Suprapubic skin (tissue), 4 donors: ENCODE results near the gene SGCE. TPM values are rescaled to one million over a fixed set of nuclear protein-coding genes. Genes with fewer than 3 reads are reported as not detected.

Source experiments
- DNase-seq, 2 donors: peaks; one replicate each; pipeline ENCODE4 v3.0.0-alpha.2; 2019; ENCODE audit warnings: low spot score in 2 of 2
- H3K27ac ChIP-seq: fragments of 200-600 bp; sonication (generic); one replicate; pipeline ENCODE4 v1.5.1; 2019
- H3K27me3 ChIP-seq: fragments of 200-600 bp; sonication (generic); one replicate; pipeline ENCODE4 v1.5.1; 2019
- H3K36me3 ChIP-seq: fragments of 200-600 bp; sonication (generic); one replicate; pipeline ENCODE4 v1.5.1; 2019
- H3K4me1 ChIP-seq: fragments of 200-600 bp; sonication (generic); one replicate; pipeline ENCODE4 v1.5.1; 2019
- H3K4me3 ChIP-seq: fragments of 200-600 bp; sonication (generic); one replicate; pipeline ENCODE4 v1.5.1; 2019; ENCODE audit warnings: mild to moderate bottlenecking
- H3K9me3 ChIP-seq: fragments of 200-600 bp; sonication (generic); one replicate; pipeline ENCODE4 v1.5.1; 2019
- EP300 ChIP-seq: sonication (generic); formaldehyde crosslinking; IDR thresholded peaks from one replicate; pipeline ENCODE4 v1.6.1; 2017; ENCODE audit warnings: antibody characterized with exemption
- POLR2A ChIP-seq, 2 donors: fragments of 450-650 bp; IDR thresholded peaks; one replicate each; pipeline ENCODE4 v1.6.1; 2017; ENCODE audit warnings: antibody characterized with exemption in 2 of 2, mild to moderate bottlenecking in 2 of 2, moderate library complexity in 2 of 2
- POLR2AphosphoS5 ChIP-seq, 3 donors: sonication (generic); formaldehyde crosslinking; IDR thresholded peaks; one replicate each; pipeline ENCODE4 v1.6.1; 2017; ENCODE audit warnings: antibody characterized with exemption in 3 of 3
- WGBS: methylation state at CpG from one replicate; pipeline ENCODE4 v1.1.5; 2018; 5-methylcytosine and 5-hydroxymethylcytosine counted together
- total RNA-seq, 4 donors: library from RNA; depleted of rRNA; stranded (reverse); fragments of >200 nt; gene quantifications; one replicate each; pipeline ENCODE4 v1.1.0, GENCODE V29; 2016
- TF ChIP-seq, protein P1 (sequence below), 2 donors: fragments of 200-600 bp in 1 of 2; fragments of 450-650 bp in 1 of 2; sonication (generic) in 1 of 2; IDR thresholded peaks; one replicate each; pipeline ENCODE4 v1.5.1; 2016 to 2019; ENCODE audit warnings: antibody characterized with exemption in 2 of 2, mild to moderate bottlenecking in 1 of 2, moderate library complexity in 1 of 2

SGCE gene
- total RNA-seq, 4 donors from 2014 or later: 6.3 to 20.0 (median 13.2) TPM

DNA sequence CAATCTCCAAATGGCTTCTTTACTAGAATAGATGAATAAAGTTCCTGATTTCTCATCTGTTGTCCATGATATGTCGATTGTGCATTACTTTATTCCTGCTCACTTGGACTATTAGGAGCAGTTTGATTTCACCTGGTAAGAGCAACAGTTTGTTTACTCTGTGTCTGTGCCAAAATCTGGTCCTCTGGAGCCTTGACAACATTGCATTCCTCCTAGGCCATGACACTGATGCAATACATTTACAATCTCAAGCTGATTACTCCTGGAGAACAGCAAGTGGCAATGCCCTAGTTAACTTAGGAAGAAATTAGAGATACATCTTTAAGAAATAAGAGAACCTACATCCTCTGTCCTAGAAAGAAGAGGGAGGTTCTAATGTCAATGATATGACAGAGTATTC is 71.8 kb downstream of the SGCE start:
- DNase-seq: no peak
- H3K4me1 ChIP-seq: no peaks in the 10 kb centered on the region
- H3K27ac ChIP-seq: no peak overlapping the region
- no peaks in the 10 kb centered on the region for H3K27me3 ChIP-seq
- TF ChIP-seq EP300: no peak
- TF ChIP-seq POLR2A (IDR thresholded peaks at IDR 0.05): no peak
- TF ChIP-seq POLR2AphosphoS5 (IDR thresholded peaks at IDR 0.05): no peak
- TF ChIP-seq, protein P1, sequence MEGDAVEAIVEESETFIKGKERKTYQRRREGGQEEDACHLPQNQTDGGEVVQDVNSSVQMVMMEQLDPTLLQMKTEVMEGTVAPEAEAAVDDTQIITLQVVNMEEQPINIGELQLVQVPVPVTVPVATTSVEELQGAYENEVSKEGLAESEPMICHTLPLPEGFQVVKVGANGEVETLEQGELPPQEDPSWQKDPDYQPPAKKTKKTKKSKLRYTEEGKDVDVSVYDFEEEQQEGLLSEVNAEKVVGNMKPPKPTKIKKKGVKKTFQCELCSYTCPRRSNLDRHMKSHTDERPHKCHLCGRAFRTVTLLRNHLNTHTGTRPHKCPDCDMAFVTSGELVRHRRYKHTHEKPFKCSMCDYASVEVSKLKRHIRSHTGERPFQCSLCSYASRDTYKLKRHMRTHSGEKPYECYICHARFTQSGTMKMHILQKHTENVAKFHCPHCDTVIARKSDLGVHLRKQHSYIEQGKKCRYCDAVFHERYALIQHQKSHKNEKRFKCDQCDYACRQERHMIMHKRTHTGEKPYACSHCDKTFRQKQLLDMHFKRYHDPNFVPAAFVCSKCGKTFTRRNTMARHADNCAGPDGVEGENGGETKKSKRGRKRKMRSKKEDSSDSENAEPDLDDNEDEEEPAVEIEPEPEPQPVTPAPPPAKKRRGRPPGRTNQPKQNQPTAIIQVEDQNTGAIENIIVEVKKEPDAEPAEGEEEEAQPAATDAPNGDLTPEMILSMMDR (IDR thresholded peaks at IDR 0.05): no peak
- 87% methylated on average over 1 of the region's 1 CpG for WGBS
- H3K36me3 ChIP-seq: no peaks in the 10 kb centered on the region
- no peaks in the 10 kb centered on the region for H3K9me3 ChIP-seq
- no peak overlapping the region for H3K4me3 ChIP-seq

DNA sequence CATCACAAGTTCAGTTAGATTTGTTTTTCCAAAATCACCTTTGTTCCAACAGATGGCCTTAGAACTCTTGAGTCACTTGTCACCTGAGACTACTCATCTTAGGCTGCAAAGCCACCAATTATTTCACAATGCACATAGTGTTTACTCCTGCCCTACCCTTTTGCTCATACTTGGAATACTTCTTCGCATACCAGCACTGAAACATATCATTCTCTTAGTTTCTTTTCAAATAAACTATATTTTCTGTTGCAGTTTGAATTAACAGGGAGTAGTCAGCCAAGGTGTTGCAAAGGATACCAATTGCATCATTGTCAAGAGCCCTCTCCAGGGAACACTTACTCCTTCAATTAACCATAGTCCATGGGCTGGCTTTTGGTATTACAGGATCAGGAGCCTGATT is 75.3 kb downstream of the SGCE start:
- H3K27me3 ChIP-seq: no peaks in the 10 kb centered on the region
- H3K9me3 ChIP-seq: peaks cover 3% of the 10 kb centered on the region
- H3K36me3 ChIP-seq: no peaks in the 10 kb centered on the region
- H3K4me1 ChIP-seq: no peaks in the 10 kb centered on the region
- no peak overlapping the region for H3K27ac ChIP-seq
- 82% methylated on average over 1 of the region's 1 CpG for WGBS
- no peak for DNase-seq
- TF ChIP-seq EP300: no peak
- no peak for TF ChIP-seq POLR2AphosphoS5 (IDR thresholded peaks at IDR 0.05)
- TF ChIP-seq, protein P1 (IDR thresholded peaks at IDR 0.05): no peak
- TF ChIP-seq POLR2A (IDR thresholded peaks at IDR 0.05): no peak
- no peak overlapping the region for H3K4me3 ChIP-seq

DNA sequence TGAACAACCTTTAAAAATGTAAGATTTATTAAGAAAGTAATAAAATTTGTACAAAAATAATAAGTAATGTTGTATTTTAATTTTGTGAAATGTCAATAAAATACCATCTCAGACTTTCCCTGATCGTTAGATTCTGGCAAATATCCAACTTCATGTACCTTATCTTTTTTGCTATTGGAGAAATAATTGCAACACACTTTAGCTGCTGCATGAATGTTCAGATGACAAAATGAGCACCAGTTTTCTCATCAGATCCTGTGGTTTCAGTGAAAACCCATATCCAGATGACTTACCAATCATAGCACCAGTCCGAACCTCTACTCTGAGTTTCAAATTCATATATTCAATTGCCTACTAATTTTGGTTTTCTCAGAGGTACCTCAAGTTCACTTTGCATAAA is 76.5 kb downstream of the SGCE start:
- H3K9me3 ChIP-seq: peaks cover 13% of the 10 kb centered on the region
- no peaks in the 10 kb centered on the region for H3K36me3 ChIP-seq
- WGBS: 93% methylated on average over 2 of the region's 2 CpGs
- no peaks in the 10 kb centered on the region for H3K27me3 ChIP-seq
- no peak for DNase-seq
- H3K4me3 ChIP-seq: no peak overlapping the region
- TF ChIP-seq EP300: no peak
- no peak for TF ChIP-seq POLR2AphosphoS5 (IDR thresholded peaks at IDR 0.05)
- H3K4me1 ChIP-seq: no peaks in the 10 kb centered on the region
- H3K27ac ChIP-seq: no peak overlapping the region

DNA sequence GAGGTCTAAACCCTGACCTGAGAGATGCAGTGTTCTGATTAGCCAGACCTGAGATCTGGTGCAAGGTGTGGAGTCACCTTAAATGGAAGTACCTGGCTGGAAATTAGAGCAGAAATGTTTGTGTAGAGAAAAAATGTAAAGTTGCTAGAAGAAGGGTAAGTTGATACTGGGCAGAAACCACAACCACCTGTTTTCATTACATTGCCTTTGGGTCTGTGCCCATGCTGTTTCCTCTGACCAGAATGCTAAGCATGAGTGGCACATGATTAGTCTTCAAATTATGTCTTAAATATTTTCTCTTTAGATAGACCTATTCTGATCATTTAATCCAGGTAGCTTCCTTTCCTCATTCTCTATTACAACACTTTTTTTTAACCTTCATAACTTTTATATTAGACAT is 77.3 kb downstream of the SGCE start:
- DNase-seq: no peak
- Histone ChIP-seq H3K4me3 (no peak overlapping the region), H3K27me3 (no peaks in the 10 kb centered on the region), H3K4me1 (no peaks in the 10 kb centered on the region), H3K9me3 (peaks cover 13% of the 10 kb centered on the region), H3K27ac (no peak overlapping the region), H3K36me3 (no peaks in the 10 kb centered on the region)
- TF ChIP-seq POLR2AphosphoS5 (IDR thresholded peaks at IDR 0.05) (no peak), POLR2A (IDR thresholded peaks at IDR 0.05) (no peak), EP300 (no peak)
- TF ChIP-seq, protein P1 (IDR thresholded peaks at IDR 0.05): no peak

DNA sequence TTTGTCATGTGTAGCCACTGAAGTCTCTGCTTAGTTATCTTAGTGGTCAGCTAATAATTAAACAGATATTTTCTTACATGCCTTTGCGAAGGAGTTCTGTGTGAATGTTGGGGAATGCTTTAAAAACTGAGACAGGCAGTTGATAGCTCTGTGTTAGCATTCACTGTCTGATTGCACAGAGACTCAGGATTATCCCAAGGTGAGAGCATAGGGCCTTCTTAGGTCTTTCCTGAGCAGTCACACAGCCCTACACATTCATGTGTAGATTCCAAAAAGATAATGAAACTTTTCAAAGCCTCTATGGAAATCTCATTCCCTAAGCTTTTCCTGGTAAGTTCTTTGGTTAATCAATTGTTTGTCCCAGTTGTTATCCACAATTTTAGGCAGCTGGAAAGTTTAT is 78.6 kb downstream of the SGCE start:
- no peak overlapping the region for H3K4me3 ChIP-seq

More for the DNA sequence above, 78.6 kb downstream of the SGCE start:
- Histone ChIP-seq H3K36me3 (no peaks in the 10 kb centered on the region), H3K27me3 (no peaks in the 10 kb centered on the region), H3K9me3 (peaks cover 13% of the 10 kb centered on the region), H3K4me1 (no peaks in the 10 kb centered on the region), H3K27ac (no peak overlapping the region)
- TF ChIP-seq EP300 (no peak), POLR2A (IDR thresholded peaks at IDR 0.05) (no peak), POLR2AphosphoS5 (IDR thresholded peaks at IDR 0.05) (no peak)
- TF ChIP-seq, protein P1 (IDR thresholded peaks at IDR 0.05): no peak
- 93% methylated on average over 1 of the region's 1 CpG for WGBS
- no peak for DNase-seq
